DOHH2 (cell line): ENCODE data around the gene TBL1X.

Experiments used
- H3F3A ChIP-seq: fragments of 200-600 bp; sonication (generic), shearing (Covaris generic); 2 replicates; pipeline ENCODE4 v1.6.0; 2016; ENCODE audit warnings: antibody characterized with exemption, mild to moderate bottlenecking; ENCODE audit not compliant: control insufficient read depth, insufficient read depth
- H3K27ac ChIP-seq: fragments of 200-600 bp; sonication (generic); 2 replicates; pipeline ENCODE4 v1.5.1; 2014; ENCODE audit warnings: low read depth, mild to moderate bottlenecking, low read length, moderate library complexity
- H3K27me3 ChIP-seq: fragments of 200-600 bp; sonication (generic); 2 replicates; pipeline ENCODE4 v1.6.1; 2014; ENCODE audit warnings: mild to moderate bottlenecking, low read length, mixed read lengths; ENCODE audit not compliant: control insufficient read depth
- H3K36me3 ChIP-seq: fragments of 200-600 bp; sonication (generic); 2 replicates; pipeline ENCODE4 v1.6.1; 2014; ENCODE audit warnings: mild to moderate bottlenecking, low read length, moderate library complexity, mixed read lengths; ENCODE audit not compliant: control insufficient read depth
- H3K4me1 ChIP-seq: fragments of 200-600 bp; sonication (generic); 2 replicates; pipeline ENCODE4 v1.6.1; 2014; ENCODE audit warnings: mild to moderate bottlenecking, low read length, mixed read lengths; ENCODE audit not compliant: control insufficient read depth
- H3K4me2 ChIP-seq: fragments of 200-600 bp; sonication (generic); 2 replicates; pipeline ENCODE4 v1.6.0; 2014; ENCODE audit warnings: mild to moderate bottlenecking, low read length, moderate library complexity
- H3K4me3 ChIP-seq: fragments of 200-600 bp; sonication (generic); 2 replicates; pipeline ENCODE4 v1.5.1; 2014; ENCODE audit warnings: mild to moderate bottlenecking, low read length, mixed read lengths
- H3K79me2 ChIP-seq: fragments of 200-600 bp; sonication (generic); 2 replicates; pipeline ENCODE4 v1.6.1; 2014; ENCODE audit warnings: mild to moderate bottlenecking, low read length, mixed read lengths; ENCODE audit not compliant: control insufficient read depth
- H3K9me2 ChIP-seq: fragments of 200-600 bp; sonication (generic); replicated peaks from 2 replicates; pipeline ENCODE4 v1.6.1; 2014; ENCODE audit warnings: mild to moderate bottlenecking, low read length, mixed read lengths; ENCODE audit not compliant: control insufficient read depth
- H3K9me3 ChIP-seq: fragments of 200-600 bp; sonication (generic); 2 replicates; pipeline ENCODE4 v1.6.1; 2014; ENCODE audit warnings: antibody characterized with exemption, low read length, mixed read lengths; ENCODE audit not compliant: control insufficient read depth, insufficient read depth
- H4K20me1 ChIP-seq: fragments of 200-600 bp; sonication (generic); 2 replicates; pipeline ENCODE4 v1.6.0; 2014; ENCODE audit warnings: low read depth, mild to moderate bottlenecking, antibody characterized with exemption, low read length, moderate library complexity; ENCODE audit not compliant: control insufficient read depth, insufficient read depth
- CTCF ChIP-seq: fragments of 200-600 bp; sonication (generic); IDR thresholded peaks from one replicate; pipeline ENCODE4 v1.5.1; 2014; ENCODE audit warnings: antibody characterized with exemption, mild to moderate bottlenecking, low read depth, low read length; ENCODE audit not compliant: poor library complexity, severe bottlenecking
- EZH2phosphoT487 ChIP-seq: fragments of 200-600 bp; sonication (generic); IDR thresholded peaks from 2 replicates; pipeline ENCODE4 v1.6.1; 2017; ENCODE audit warnings: borderline replicate concordance, mild to moderate bottlenecking, antibody characterized with exemption, low read length, moderate library complexity, mixed read lengths

TBL1X gene

DNA sequence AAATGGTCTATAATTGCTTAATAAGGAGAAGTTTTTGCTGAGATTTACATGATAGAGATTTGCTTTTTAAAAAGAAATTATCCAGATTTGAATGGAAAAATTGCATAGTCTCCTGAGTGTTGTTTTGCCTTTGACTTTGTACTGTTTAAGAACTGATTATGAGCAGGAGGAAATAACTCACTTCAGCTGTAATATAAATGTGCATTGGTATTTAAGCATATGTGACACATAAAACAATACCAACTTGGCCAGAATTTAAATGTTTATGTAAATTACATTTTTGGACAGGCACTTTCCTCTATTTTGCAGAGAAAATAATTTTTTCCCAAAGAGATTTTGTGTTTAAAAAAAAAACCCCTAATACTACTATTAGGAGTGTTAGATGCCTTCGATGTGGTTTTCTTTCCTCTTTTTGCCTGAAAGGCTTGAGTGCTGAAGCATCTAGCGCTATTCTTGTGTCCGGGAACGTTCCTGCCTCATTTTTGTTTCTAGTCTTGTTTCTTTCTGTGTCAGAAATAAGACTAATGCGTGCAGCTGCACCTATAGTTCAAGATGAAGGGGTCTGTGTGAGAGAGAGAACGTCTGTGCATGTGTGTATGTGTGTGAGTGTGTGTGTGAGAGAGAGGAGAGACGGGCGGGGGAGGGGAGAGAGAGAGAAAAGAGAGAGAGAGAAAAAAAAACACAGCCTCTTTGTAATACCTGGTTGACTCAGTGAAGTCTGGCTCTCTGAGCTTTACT, 60.8 kb downstream of the TBL1X start:
- peak overlapping the region; percentile 51 for H3K4me3 ChIP-seq
- TF ChIP-seq EZH2phosphoT487 (no peak), CTCF (no peak)
- H3F3A ChIP-seq = no peaks in the 10 kb centered on the region
- H3K4me1 ChIP-seq = peaks cover 58% of the 10 kb centered on the region
- H3K27ac ChIP-seq = peak overlapping the region; percentile 53
- H3K27me3 ChIP-seq = no peaks in the 10 kb centered on the region
- peaks cover 41% of the 10 kb centered on the region for H3K79me2 ChIP-seq
- no peaks in the 10 kb centered on the region for H4K20me1 ChIP-seq
- no peaks in the 10 kb centered on the region for H3K9me3 ChIP-seq
- H3K9me2 ChIP-seq = no peaks in the 10 kb centered on the region
- H3K4me2 ChIP-seq = peak overlapping the region; percentile 56
- H3K36me3 ChIP-seq = no peaks in the 10 kb centered on the region

GRCh38 chrX:9526965-9527364, 62.1 kb downstream of the TBL1X start:
- H3K4me3 ChIP-seq = no peak overlapping the region
- no peak for TF ChIP-seq CTCF
- TF ChIP-seq EZH2phosphoT487 = no peak
- peak overlapping the region; percentile 56; the same call in 1 of the 2 replicates for H3K4me2 ChIP-seq
- no peaks in the 10 kb centered on the region for H3K9me3 ChIP-seq
- H3K79me2 ChIP-seq = peaks cover 43% of the 10 kb centered on the region
- peaks cover 66% of the 10 kb centered on the region for H3K4me1 ChIP-seq
- H3K36me3 ChIP-seq = no peaks in the 10 kb centered on the region
- no peaks in the 10 kb centered on the region for H3K9me2 ChIP-seq
- no peaks in the 10 kb centered on the region for H3K27me3 ChIP-seq
- no peaks in the 10 kb centered on the region for H3F3A ChIP-seq
- H4K20me1 ChIP-seq = no peaks in the 10 kb centered on the region
- H3K27ac ChIP-seq = no peak overlapping the region

DNA sequence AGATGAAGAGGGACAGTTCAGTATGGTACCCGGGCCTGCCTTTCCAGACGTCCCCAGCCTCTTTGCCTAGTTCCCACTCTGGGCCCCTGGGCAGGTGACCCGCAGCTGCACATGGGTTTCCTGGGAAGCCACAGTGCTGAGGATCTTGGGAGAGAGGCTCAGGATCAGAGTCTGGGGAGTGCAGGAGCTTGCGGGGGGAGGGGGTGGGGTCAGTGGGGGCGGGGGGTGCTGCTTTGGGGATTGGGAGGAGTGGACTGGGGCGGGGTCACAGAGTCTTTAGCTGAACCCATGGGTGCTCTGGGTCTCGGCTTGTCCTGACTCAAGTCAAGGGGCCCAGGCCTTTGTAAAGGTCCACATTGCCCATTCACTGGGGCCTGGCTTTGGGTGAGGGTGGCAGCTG, 63.6 kb downstream of the TBL1X start:
- H3K79me2 ChIP-seq = peaks cover 45% of the 10 kb centered on the region
- no peaks in the 10 kb centered on the region for H3K9me2 ChIP-seq
- no peak overlapping the region for H3K4me3 ChIP-seq
- no peaks in the 10 kb centered on the region for H3K36me3 ChIP-seq
- no peaks in the 10 kb centered on the region for H3F3A ChIP-seq
- no peaks in the 10 kb centered on the region for H3K9me3 ChIP-seq
- no peak overlapping the region for H3K27ac ChIP-seq
- TF ChIP-seq CTCF (no peak), EZH2phosphoT487 (no peak)
- no peaks in the 10 kb centered on the region for H4K20me1 ChIP-seq
- no peak overlapping the region for H3K4me2 ChIP-seq
- peaks cover 66% of the 10 kb centered on the region for H3K4me1 ChIP-seq
- H3K27me3 ChIP-seq = no peaks in the 10 kb centered on the region
